HFF-Myc (cell line): Measurements from ENCODE around the gene PDC.

Experiments
- DNase-seq: peaks from one replicate; pipeline ENCODE4 v3.0.0-alpha.2; 2011; ENCODE audit warnings: low read depth; ENCODE audit errors: extremely low read depth
- H3K4me3 ChIP-seq: replicated peaks from 2 replicates; pipeline ENCODE4 v1.5.1; 2011; ENCODE audit warnings: low read depth, mild to moderate bottlenecking, control low read depth, low read length
- TF ChIP-seq, protein P1 (sequence below): IDR thresholded peaks from 2 replicates; pipeline ENCODE4 v1.5.1; 2012; ENCODE audit warnings: mild to moderate bottlenecking, low read depth, low read length, control low read depth; ENCODE audit errors: missing control alignments

PDC gene

GRCh38 chr1:186461014-186461413 lies at the start of gene PDC:
PDC (minus strand) TSS chr1:186461114; CDS start chr1:186449459, 11,655 bp downstream.
- no peak for DNase-seq
- TF ChIP-seq, protein P1, sequence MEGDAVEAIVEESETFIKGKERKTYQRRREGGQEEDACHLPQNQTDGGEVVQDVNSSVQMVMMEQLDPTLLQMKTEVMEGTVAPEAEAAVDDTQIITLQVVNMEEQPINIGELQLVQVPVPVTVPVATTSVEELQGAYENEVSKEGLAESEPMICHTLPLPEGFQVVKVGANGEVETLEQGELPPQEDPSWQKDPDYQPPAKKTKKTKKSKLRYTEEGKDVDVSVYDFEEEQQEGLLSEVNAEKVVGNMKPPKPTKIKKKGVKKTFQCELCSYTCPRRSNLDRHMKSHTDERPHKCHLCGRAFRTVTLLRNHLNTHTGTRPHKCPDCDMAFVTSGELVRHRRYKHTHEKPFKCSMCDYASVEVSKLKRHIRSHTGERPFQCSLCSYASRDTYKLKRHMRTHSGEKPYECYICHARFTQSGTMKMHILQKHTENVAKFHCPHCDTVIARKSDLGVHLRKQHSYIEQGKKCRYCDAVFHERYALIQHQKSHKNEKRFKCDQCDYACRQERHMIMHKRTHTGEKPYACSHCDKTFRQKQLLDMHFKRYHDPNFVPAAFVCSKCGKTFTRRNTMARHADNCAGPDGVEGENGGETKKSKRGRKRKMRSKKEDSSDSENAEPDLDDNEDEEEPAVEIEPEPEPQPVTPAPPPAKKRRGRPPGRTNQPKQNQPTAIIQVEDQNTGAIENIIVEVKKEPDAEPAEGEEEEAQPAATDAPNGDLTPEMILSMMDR: no peak
- no peak within 1 kb of the TSS for H3K4me3 ChIP-seq

- TF ChIP-seq, protein P1: no peak
- no peak overlapping the region for H3K4me3 ChIP-seq
- no peak for DNase-seq
Measured at GRCh38 chr1:186503190-186503589, 42.3 kb upstream of the PDC start.

DNA sequence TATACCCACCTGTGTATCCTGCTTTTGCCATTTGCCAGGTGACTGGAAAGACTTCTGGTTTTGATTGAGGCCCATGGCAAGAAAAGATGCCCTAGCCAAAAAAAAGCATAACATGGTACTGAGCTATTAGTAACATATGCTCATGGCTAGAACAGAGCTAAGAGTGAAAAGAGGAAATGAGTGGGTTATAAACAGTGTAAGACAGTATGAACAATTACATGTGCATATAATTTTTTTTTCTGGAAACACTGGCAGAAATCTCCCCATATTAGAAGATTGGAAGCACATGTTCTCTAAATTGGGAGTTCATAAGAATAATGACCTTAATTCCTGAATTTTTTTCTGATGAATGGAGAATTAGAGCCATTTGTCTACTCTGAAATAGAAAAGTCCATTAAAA lies 41.2 kb upstream of the PDC start:
- no peak overlapping the region for H3K4me3 ChIP-seq
- DNase-seq: peak; percentile 70
- TF ChIP-seq, protein P1: no peak

GRCh38 chr1:186500804-186501203 lies 39.9 kb upstream of the PDC start:
- H3K4me3 ChIP-seq: no peak overlapping the region
- DNase-seq: no peak
- TF ChIP-seq, protein P1: no peak

DNA sequence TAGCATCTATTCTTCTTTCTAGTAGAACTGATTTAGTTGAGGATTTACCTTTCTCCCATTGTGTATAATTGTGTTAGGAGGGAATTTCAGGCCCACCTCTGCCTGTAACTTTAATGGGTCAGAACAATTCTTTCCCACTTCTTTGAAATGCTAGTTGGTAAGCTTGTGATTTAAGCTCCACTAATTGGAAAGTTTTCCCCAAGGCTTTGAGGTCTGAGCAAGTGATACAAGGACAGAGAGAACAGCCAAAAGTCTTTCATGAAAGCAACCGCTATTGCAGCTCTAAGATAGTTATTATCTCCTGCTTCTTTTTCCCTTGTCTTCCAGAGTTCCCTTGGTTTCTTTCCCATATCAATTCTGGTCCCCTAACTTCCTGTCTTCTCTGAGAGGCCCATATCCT lies 38.7 kb upstream of the PDC start:
- no peak overlapping the region for H3K4me3 ChIP-seq
- TF ChIP-seq, protein P1: no peak
- DNase-seq: no peak

DNA sequence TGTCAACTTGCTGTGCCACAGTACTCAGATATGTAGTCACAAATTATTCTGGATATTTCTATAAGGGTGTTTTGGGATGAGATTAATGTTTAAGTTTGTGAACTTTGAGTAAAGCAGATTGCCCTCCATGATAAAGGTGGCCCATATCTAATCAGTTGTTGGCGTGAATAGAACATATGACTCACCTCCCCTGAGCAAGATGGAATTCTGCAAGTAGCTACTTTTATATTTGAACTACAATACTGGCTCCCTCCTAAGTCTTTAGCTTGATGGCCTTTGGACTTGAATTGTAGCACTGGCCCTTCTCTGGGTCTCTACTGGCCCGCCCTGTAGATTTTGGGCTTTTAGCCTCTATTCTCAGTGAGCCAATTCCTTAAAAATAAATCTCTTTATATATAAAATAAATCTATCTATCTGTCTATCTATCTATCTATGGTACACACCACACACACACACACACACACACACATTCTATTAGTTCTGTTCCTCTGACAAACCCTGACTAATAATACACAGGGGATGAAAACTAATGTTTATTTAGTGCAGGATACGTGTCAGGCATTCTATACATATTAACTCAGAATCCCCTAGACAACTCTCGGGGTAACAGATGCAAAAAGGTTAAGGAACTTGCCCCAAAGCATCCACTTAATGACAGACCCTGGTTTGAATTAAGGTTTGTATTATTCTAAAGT lies 37.9 kb upstream of the PDC start:
- peak; percentile 79 for DNase-seq
- no peak overlapping the region for H3K4me3 ChIP-seq
- TF ChIP-seq, protein P1: no peak

GRCh38 chr1:186498071-186498470 lies 37.2 kb upstream of the PDC start:
- H3K4me3 ChIP-seq: no peak overlapping the region
- TF ChIP-seq, protein P1: no peak
- no peak for DNase-seq
